ENCODE results near the gene PLCB1.

- no peak for TF ChIP-seq CTCF (IDR thresholded peaks at IDR 0.05; ENCODE audit: low read depth, low read length)
- TF ChIP-seq MYC (IDR thresholded peaks at IDR 0.05; ENCODE audit: low read depth, low read length): no peak
- TF ChIP-seq MAX (IDR thresholded peaks at IDR 0.05; ENCODE audit: low read depth, low read length): no peak
- no peak for TF ChIP-seq POLR2A (IDR thresholded peaks at IDR 0.05; ENCODE audit: extremely low read depth, insufficient read length)
These were observed 669.6 kb downstream of the PLCB1 start for GRCh38 chr20:8801686-8802085.
